ENCODE data around the gene TFCP2. TPM values are rescaled to one million over a fixed set of nuclear protein-coding genes. Genes with fewer than 3 reads are reported as not detected.

Gene TFCP2
- polyA plus RNA-seq, 1 donor (not counting 4 experiments of a cell fraction or from before 2014, with no cell fraction given) = 27.2 TPM

- H3K9ac ChIP-seq (ENCODE audit: control insufficient read depth, extremely low read depth, insufficient read depth, low read length) = no peak overlapping the region
- no peak overlapping the region for H3K4me3 ChIP-seq (ENCODE audit: control insufficient read depth in 2 of 3, extremely low read depth in 1 of 3, insufficient read depth in 2 of 3, low read depth in 1 of 3, low read length in 3 of 3)
- no peaks in the 10 kb centered on the region for H3K79me2 ChIP-seq (ENCODE audit: control insufficient read depth, insufficient read depth, low read length)
- no peaks in the 10 kb centered on the region for H4K20me1 ChIP-seq (ENCODE audit: control insufficient read depth, extremely low read depth, insufficient read depth, low read length)
- dilution Hi-C loops (cut with MboI; ENCODE audit: extremely low pct_ligation_motif_present, low sequenced_read_pairs) = no loop called here
- no peaks in the 10 kb centered on the region for H3K9me1 ChIP-seq (ENCODE audit: control insufficient read depth, extremely low read depth, insufficient read depth, low read length)
- no peak for DNase-seq (ENCODE audit: low read depth, low spot score)
- no peak for FAIRE-seq
- no peak overlapping the region for H3K27ac ChIP-seq (ENCODE audit: control insufficient read depth, insufficient read depth, low read length)
- H2AFZ ChIP-seq (ENCODE audit: control insufficient read depth, low read length) = no peak overlapping the region
- H3K9me3 ChIP-seq (ENCODE audit: control insufficient read depth, low read depth, low read length) = no peaks in the 10 kb centered on the region
- no peak overlapping the region for H3K4me2 ChIP-seq (ENCODE audit: control insufficient read depth, extremely low read depth, insufficient read depth, low read depth, low read length)
- TF ChIP-seq CTCF (optimal IDR thresholded peaks at IDR 0.05 in 1 of 3, IDR thresholded peaks at IDR 0.05 in 1 of 3, conservative IDR thresholded peaks at IDR 0.05 in 1 of 3; ENCODE audit: extremely low read depth in 1 of 3, insufficient read depth in 2 of 3, low read length in 3 of 3) (no peak), EZH2 (IDR thresholded peaks at IDR 0.05; ENCODE audit: low read length) (no peak)
- H3K36me3 ChIP-seq (ENCODE audit: control insufficient read depth in 2 of 2, extremely low read depth in 1 of 2, insufficient read depth in 2 of 2, low read length in 2 of 2) = no peaks in the 10 kb centered on the region
- no peaks in the 10 kb centered on the region for H3K4me1 ChIP-seq (ENCODE audit: control insufficient read depth, extremely low read depth, insufficient read depth, low read length)
- no peaks in the 10 kb centered on the region for H3K27me3 ChIP-seq (ENCODE audit: control insufficient read depth, extremely low read depth, insufficient read depth, low read length)
Observed at GRCh38 chr12:51177897-51178296, 5.0 kb upstream of the TFCP2 start.

GRCh38 chr12:51174501-51174900, 1.6 kb upstream of the TFCP2 start:
- no peaks in the 10 kb centered on the region for H3K9me3 ChIP-seq (ENCODE audit: control insufficient read depth, low read depth, low read length)
- dilution Hi-C loops (cut with MboI; ENCODE audit: extremely low pct_ligation_motif_present, low sequenced_read_pairs) = no loop called here
- no peaks in the 10 kb centered on the region for H4K20me1 ChIP-seq (ENCODE audit: control insufficient read depth, extremely low read depth, insufficient read depth, low read length)
- H3K4me1 ChIP-seq (ENCODE audit: control insufficient read depth, extremely low read depth, insufficient read depth, low read length) = peaks cover 9% of the 10 kb centered on the region
- DNase-seq (ENCODE audit: low read depth, low spot score) (no peak), FAIRE-seq (no peak)
- no peaks in the 10 kb centered on the region for H3K36me3 ChIP-seq (ENCODE audit: control insufficient read depth in 2 of 2, extremely low read depth in 1 of 2, insufficient read depth in 2 of 2, low read length in 2 of 2)
- H3K27me3 ChIP-seq (ENCODE audit: control insufficient read depth, extremely low read depth, insufficient read depth, low read length) = no peaks in the 10 kb centered on the region
- no peak overlapping the region for H3K9ac ChIP-seq (ENCODE audit: control insufficient read depth, extremely low read depth, insufficient read depth, low read length)
- no peak overlapping the region for H3K4me2 ChIP-seq (ENCODE audit: control insufficient read depth, extremely low read depth, insufficient read depth, low read depth, low read length)
- H2AFZ ChIP-seq (ENCODE audit: control insufficient read depth, low read length) = no peak overlapping the region
- no peak for TF ChIP-seq CTCF (optimal IDR thresholded peaks at IDR 0.05 in 1 of 3, IDR thresholded peaks at IDR 0.05 in 1 of 3, conservative IDR thresholded peaks at IDR 0.05 in 1 of 3; ENCODE audit: extremely low read depth in 1 of 3, insufficient read depth in 2 of 3, low read length in 3 of 3)
- TF ChIP-seq EZH2 (IDR thresholded peaks at IDR 0.05; ENCODE audit: low read length) = no peak
- H3K79me2 ChIP-seq (ENCODE audit: control insufficient read depth, insufficient read depth, low read length) = peaks cover 33% of the 10 kb centered on the region
- H3K27ac ChIP-seq (ENCODE audit: control insufficient read depth, insufficient read depth, low read length) = no peak overlapping the region
- H3K4me3 ChIP-seq (ENCODE audit: control insufficient read depth in 2 of 3, extremely low read depth in 1 of 3, insufficient read depth in 2 of 3, low read depth in 1 of 3, low read length in 3 of 3) = no peak overlapping the region
- no peaks in the 10 kb centered on the region for H3K9me1 ChIP-seq (ENCODE audit: control insufficient read depth, extremely low read depth, insufficient read depth, low read length)
